Endothelial cell of umbilical vein (primary cell): ENCODE results near the gene MT1E. TPM values are rescaled to one million over a fixed set of nuclear protein-coding genes. Genes with fewer than 3 reads are reported as not detected.

Experiments
- BruUV-seq: library from RNA; stranded (reverse); fragments of 400-500 nt; replicated peaks from 2 replicates; lab custom pipeline; 2021; lab: Mats Ljungman, UMichigan
- CTCF ChIA-PET: fragments of 300-600, 350-600 bp; sonication (Branson Sonifier 250); formaldehyde crosslinking; loops from one replicate; lab custom pipeline; 2021; ENCODE audit warnings: antibody characterized with exemption, inconsistent platforms; lab: Charles Lee
- POLR2A ChIA-PET: fragments of 300-600, 350-600 bp; sonication (Branson Sonifier 250); formaldehyde crosslinking; loops from one replicate; lab custom pipeline; 2021; ENCODE audit warnings: antibody characterized with exemption, inconsistent platforms; lab: Charles Lee
- DNase-seq: peaks from one replicate; pipeline ENCODE4 v3.0.0-alpha.2; 2011; ENCODE audit warnings: low read depth, low spot score
- FAIRE-seq: peaks from 2 replicates; lab custom pipeline; 2011; peaks lifted over from hg19 to GRCh38; lab: Jason Lieb, UNC
- H2AFZ ChIP-seq: 2 replicates; pipeline ENCODE4 v1.6.0; 2012; ENCODE audit warnings: low read depth, low read length, control low read depth, inconsistent platforms
- H3K27ac ChIP-seq: 2 replicates; pipeline ENCODE4 v1.5.1; 2011; ENCODE audit warnings: low read depth, mild to moderate bottlenecking, control low read depth, low read length, moderate library complexity; ENCODE audit not compliant: insufficient read depth
- H3K27me3 ChIP-seq, 2 experiments: 2 replicates each; pipeline versions ENCODE4 v1.6.0 to v1.6.1; 2011; ENCODE audit warnings: low read length in 2 of 2, mixed read lengths in 1 of 2; ENCODE audit not compliant: control insufficient read depth in 2 of 2, insufficient read depth in 2 of 2
- H3K36me3 ChIP-seq, 2 experiments: 2 replicates in 1 of 2; 3 replicates in 1 of 2; pipeline ENCODE4 v1.5.1; 2011; ENCODE audit warnings: low read length in 2 of 2, mild to moderate bottlenecking in 1 of 2, moderate library complexity in 1 of 2; ENCODE audit not compliant: control insufficient read depth in 2 of 2, insufficient read depth in 2 of 2; ENCODE audit errors: extremely low read depth in 1 of 2
- H3K4me1 ChIP-seq: 3 replicates; pipeline ENCODE4 v1.5.1; 2011; ENCODE audit warnings: mild to moderate bottlenecking, low read length; ENCODE audit not compliant: control insufficient read depth, insufficient read depth; ENCODE audit errors: extremely low read depth
- H3K4me2 ChIP-seq: 2 replicates; pipeline ENCODE4 v1.6.1; 2011; ENCODE audit warnings: low read length, control low read depth, mixed read lengths; ENCODE audit not compliant: insufficient read depth
- H3K4me3 ChIP-seq, 3 experiments: fragments of 200-600 bp in 1 of 3; sonication (generic), shearing (Covaris generic) in 1 of 3; replicated peaks in 1 of 3; 2 replicates each; pipeline ENCODE4 v1.5.1; 2011 to 2016; ENCODE audit warnings: control low read depth in 3 of 3, low read length in 3 of 3, mild to moderate bottlenecking in 2 of 3, inconsistent platforms in 1 of 3, low read depth in 1 of 3, moderate library complexity in 1 of 3; ENCODE audit not compliant: insufficient read depth in 1 of 3
- H3K79me2 ChIP-seq: 2 replicates; pipeline ENCODE4 v1.6.0; 2012; ENCODE audit warnings: low read length, inconsistent platforms; ENCODE audit not compliant: control insufficient read depth, insufficient read depth
- H3K9ac ChIP-seq: replicated peaks from 2 replicates; pipeline ENCODE3; 2011; ENCODE audit warnings: low read length, control low read depth; ENCODE audit not compliant: insufficient read depth; ENCODE audit errors: extremely low read depth
- H3K9me1 ChIP-seq: replicated peaks from 3 replicates; pipeline ENCODE4 v1.6.0; 2011; ENCODE audit warnings: mild to moderate bottlenecking, low read length; ENCODE audit not compliant: control insufficient read depth, insufficient read depth; ENCODE audit errors: extremely low read depth
- H3K9me3 ChIP-seq: replicated peaks from 2 replicates; pipeline ENCODE4 v1.5.1; 2012; ENCODE audit warnings: low read length, inconsistent platforms; ENCODE audit not compliant: control insufficient read depth, insufficient read depth
- H4K20me1 ChIP-seq: replicated peaks from 2 replicates; pipeline ENCODE3; 2011; ENCODE audit warnings: mild to moderate bottlenecking, low read length; ENCODE audit not compliant: control insufficient read depth, insufficient read depth; ENCODE audit errors: extremely low read depth
- EZH2 ChIP-seq: IDR thresholded peaks from 2 replicates; pipeline ENCODE4 v1.6.1; 2012; ENCODE audit warnings: borderline replicate concordance, low read depth, mild to moderate bottlenecking, moderate library complexity, low read length, inconsistent platforms; ENCODE audit not compliant: severe bottlenecking
- FOS ChIP-seq: IDR thresholded peaks from 2 replicates; pipeline ENCODE4 v1.6.1; 2011; ENCODE audit warnings: mild to moderate bottlenecking, low read length, moderate library complexity, borderline replicate concordance; ENCODE audit not compliant: insufficient read depth
- GATA2 ChIP-seq: IDR thresholded peaks from 2 replicates; pipeline ENCODE4 v1.7.0; 2011; ENCODE audit warnings: low read depth, mild to moderate bottlenecking, moderate library complexity, mixed read lengths, low read length; ENCODE audit not compliant: insufficient read length, insufficient read depth
- JUN ChIP-seq: IDR thresholded peaks from 2 replicates; pipeline ENCODE4 v1.6.1; 2011; ENCODE audit warnings: borderline replicate concordance, low read depth; ENCODE audit not compliant: insufficient read length, insufficient read depth
- MYC ChIP-seq: IDR thresholded peaks from one replicate; pipeline ENCODE4 v1.6.1; 2011; ENCODE audit warnings: mild to moderate bottlenecking, low read depth, low read length
- POLR2A ChIP-seq: IDR thresholded peaks from 2 replicates; pipeline ENCODE4 v1.6.1; 2012; ENCODE audit warnings: low read depth, mild to moderate bottlenecking, control low read depth, low read length
- POLR2AphosphoS5 ChIP-seq: IDR thresholded peaks from 2 replicates; pipeline ENCODE4 v1.6.1; 2012; ENCODE audit warnings: low read depth, mild to moderate bottlenecking, control low read depth, low read length, moderate library complexity; ENCODE audit not compliant: insufficient read depth
- dilution Hi-C: fragments of 300-500 bp; cut with MboI; formaldehyde crosslinking; loops from one replicate; pipeline ENCODE4 v1.15.0; 2019; ENCODE audit warnings: low sequenced_read_pairs; ENCODE audit not compliant: extremely low pct_ligation_motif_present
- intact Hi-C: fragments of 100-400 bp; cut with micrococcal nuclease; formaldehyde crosslinking; loops from one replicate; pipeline ENCODE4 v1.10.0; 2022
- polyA plus RNA-seq, 4 experiments: library from polyadenylated mRNA; depleted of rRNA in 3 of 4; stranded (reverse) in 3 of 4; unstranded in 1 of 4; fragments of >200 nt; gene quantifications; 2 replicates each; pipeline versions ENCODE4 v1.2.1 to v1.2.3, GENCODE V29; 2011 to 2012; ENCODE audit warnings: missing spikeins in 1 of 4
- total RNA-seq: library from RNA; stranded (reverse); gene quantifications from 2 replicates; pipeline ENCODE4 v1.2.3, GENCODE V29; 2021
- TF ChIP-seq, protein P1 (sequence below), 2 donors: IDR thresholded peaks; 1 replicate in 1 of 2; 2 replicates in 1 of 2; pipeline ENCODE4 v1.5.1; 2011; ENCODE audit warnings: low read length in 2 of 2, mild to moderate bottlenecking in 2 of 2, moderate library complexity in 2 of 2, control low read depth in 1 of 2, inconsistent platforms in 1 of 2, low read depth in 1 of 2; ENCODE audit not compliant: insufficient read depth in 1 of 2; ENCODE audit errors: extremely low read depth in 1 of 2
- TF ChIP-seq, protein P2 (sequence below): IDR thresholded peaks from 2 replicates; pipeline ENCODE4 v1.6.1; 2011; ENCODE audit not compliant: insufficient read depth, insufficient read length

MT1E gene
- total and polyA plus RNA-seq, 2 donors (not counting 3 experiments of a cell fraction or from before 2014, with no cell fraction given): 208 to 346 TPM

DNA sequence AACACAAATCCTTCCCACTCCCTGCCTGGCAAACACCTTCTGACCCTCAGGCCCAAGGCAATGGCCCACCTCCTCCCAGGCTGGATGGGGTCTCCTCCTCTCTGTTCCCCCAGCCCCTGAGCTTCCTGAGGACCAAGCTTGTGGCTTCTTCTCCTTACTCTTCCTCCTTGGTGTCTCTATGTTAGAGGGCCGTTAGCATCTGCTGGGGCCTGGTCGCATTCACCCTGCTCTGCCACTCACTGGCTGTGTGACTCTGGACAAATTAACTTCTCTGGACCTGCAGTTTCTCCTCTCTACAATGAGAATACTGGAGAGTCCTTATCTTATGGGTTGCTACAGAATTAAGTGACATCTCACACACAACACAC lies 17.9 kb upstream of the MT1E start:
- H2AFZ ChIP-seq: no peak overlapping the region

More for the DNA sequence above, 17.9 kb upstream of the MT1E start:
- TF ChIP-seq GATA2 (no peak), EZH2 (no peak), JUN (no peak), FOS (no peak), MYC (no peak), POLR2AphosphoS5 (no peak), POLR2A (no peak)
- TF ChIP-seq, protein P1, sequence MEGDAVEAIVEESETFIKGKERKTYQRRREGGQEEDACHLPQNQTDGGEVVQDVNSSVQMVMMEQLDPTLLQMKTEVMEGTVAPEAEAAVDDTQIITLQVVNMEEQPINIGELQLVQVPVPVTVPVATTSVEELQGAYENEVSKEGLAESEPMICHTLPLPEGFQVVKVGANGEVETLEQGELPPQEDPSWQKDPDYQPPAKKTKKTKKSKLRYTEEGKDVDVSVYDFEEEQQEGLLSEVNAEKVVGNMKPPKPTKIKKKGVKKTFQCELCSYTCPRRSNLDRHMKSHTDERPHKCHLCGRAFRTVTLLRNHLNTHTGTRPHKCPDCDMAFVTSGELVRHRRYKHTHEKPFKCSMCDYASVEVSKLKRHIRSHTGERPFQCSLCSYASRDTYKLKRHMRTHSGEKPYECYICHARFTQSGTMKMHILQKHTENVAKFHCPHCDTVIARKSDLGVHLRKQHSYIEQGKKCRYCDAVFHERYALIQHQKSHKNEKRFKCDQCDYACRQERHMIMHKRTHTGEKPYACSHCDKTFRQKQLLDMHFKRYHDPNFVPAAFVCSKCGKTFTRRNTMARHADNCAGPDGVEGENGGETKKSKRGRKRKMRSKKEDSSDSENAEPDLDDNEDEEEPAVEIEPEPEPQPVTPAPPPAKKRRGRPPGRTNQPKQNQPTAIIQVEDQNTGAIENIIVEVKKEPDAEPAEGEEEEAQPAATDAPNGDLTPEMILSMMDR (IDR thresholded peaks at IDR 0.05; ENCODE audit: extremely low read depth in 1 of 2, insufficient read depth in 1 of 2, low read depth in 1 of 2, low read length in 2 of 2): no peak
- TF ChIP-seq, protein P2, sequence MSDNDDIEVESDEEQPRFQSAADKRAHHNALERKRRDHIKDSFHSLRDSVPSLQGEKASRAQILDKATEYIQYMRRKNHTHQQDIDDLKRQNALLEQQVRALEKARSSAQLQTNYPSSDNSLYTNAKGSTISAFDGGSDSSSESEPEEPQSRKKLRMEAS: no peak
- no peak for FAIRE-seq
- intact Hi-C loops: loop anchor here (1.0 to 2.0 kb wide), 8 partner anchors 18 to 579 kb away; partner anchors contain the start of genes MT1E, MT1X, NUDT21 and OGFOD1
- no peak for DNase-seq
- Histone ChIP-seq H3K4me1 (peaks cover 55% of the 10 kb centered on the region), H3K9me3 (no peaks in the 10 kb centered on the region), H3K4me2 (peak overlapping the region; percentile 87), H3K27me3 (no peaks in the 10 kb centered on the region), H3K79me2 (peaks cover 18% of the 10 kb centered on the region), H3K36me3 (no peaks in the 10 kb centered on the region), H3K9ac (peak overlapping the region; percentile 92), H4K20me1 (no peaks in the 10 kb centered on the region), H3K4me3 (peak overlapping the region in 1 of 3 experiments; percentile 54), H3K9me1 (no peaks in the 10 kb centered on the region), H3K27ac (peak overlapping the region; percentile 99)
- POLR2A ChIA-PET: interaction anchor here (1.4 to 3.4 kb wide), 2 partner anchors 10 to 18 kb away, joined by 6 to 20 read pairs; partner anchors contain the start of gene MT1E
- no TSS peak for BruUV-seq
- dilution Hi-C loops: no loop called here
- CTCF ChIA-PET: interaction anchor here (1.1 to 7.8 kb wide), 3 partner anchors 23 to 94 kb away, joined by 3 to 113 read pairs (median 4); no protein-coding TSS in a partner anchor
